ENCODE results near the gene NCBP2L.

The NCBP2L gene

GRCh38 chrX:107750263-107750662 lies 27.3 kb upstream of the NCBP2L start:
- TF ChIP-seq EZH2 (IDR thresholded peaks at IDR 0.05; ENCODE audit: borderline replicate concordance, low read length), result no peak
- TF ChIP-seq, protein P1, sequence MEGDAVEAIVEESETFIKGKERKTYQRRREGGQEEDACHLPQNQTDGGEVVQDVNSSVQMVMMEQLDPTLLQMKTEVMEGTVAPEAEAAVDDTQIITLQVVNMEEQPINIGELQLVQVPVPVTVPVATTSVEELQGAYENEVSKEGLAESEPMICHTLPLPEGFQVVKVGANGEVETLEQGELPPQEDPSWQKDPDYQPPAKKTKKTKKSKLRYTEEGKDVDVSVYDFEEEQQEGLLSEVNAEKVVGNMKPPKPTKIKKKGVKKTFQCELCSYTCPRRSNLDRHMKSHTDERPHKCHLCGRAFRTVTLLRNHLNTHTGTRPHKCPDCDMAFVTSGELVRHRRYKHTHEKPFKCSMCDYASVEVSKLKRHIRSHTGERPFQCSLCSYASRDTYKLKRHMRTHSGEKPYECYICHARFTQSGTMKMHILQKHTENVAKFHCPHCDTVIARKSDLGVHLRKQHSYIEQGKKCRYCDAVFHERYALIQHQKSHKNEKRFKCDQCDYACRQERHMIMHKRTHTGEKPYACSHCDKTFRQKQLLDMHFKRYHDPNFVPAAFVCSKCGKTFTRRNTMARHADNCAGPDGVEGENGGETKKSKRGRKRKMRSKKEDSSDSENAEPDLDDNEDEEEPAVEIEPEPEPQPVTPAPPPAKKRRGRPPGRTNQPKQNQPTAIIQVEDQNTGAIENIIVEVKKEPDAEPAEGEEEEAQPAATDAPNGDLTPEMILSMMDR (IDR thresholded peaks at IDR 0.05; ENCODE audit: low read length), result no peak
- no peaks in the 10 kb centered on the region for H3K9me3 ChIP-seq (ENCODE audit: low read length)
- no peak overlapping the region for H3K4me3 ChIP-seq (ENCODE audit: low read depth, low read length, poor library complexity, severe bottlenecking)
- H2AFZ ChIP-seq (ENCODE audit: low read length), result no peak overlapping the region
- H3K79me2 ChIP-seq (ENCODE audit: insufficient read depth, low read length), result no peaks in the 10 kb centered on the region
- H3K4me2 ChIP-seq (ENCODE audit: low read length), result no peak overlapping the region
- H3K36me3 ChIP-seq (ENCODE audit: insufficient read depth, low read length), result no peaks in the 10 kb centered on the region
- H3F3A ChIP-seq (ENCODE audit: insufficient read depth, low read length), result no peaks in the 10 kb centered on the region
- no peaks in the 10 kb centered on the region for H4K20me1 ChIP-seq (ENCODE audit: insufficient read depth, low read length)
- H3K9ac ChIP-seq (ENCODE audit: low read length), result no peak overlapping the region
- H3K9me2 ChIP-seq (ENCODE audit: low read depth, low read length), result no peaks in the 10 kb centered on the region
- no peak overlapping the region for H3K27ac ChIP-seq (ENCODE audit: low read depth, low read length, poor library complexity, severe bottlenecking)
- H3K27me3 ChIP-seq (ENCODE audit: insufficient read depth, low read length), result no peaks in the 10 kb centered on the region
- H3K4me1 ChIP-seq (ENCODE audit: insufficient read depth, low read length, severe bottlenecking), result no peaks in the 10 kb centered on the region

DNA sequence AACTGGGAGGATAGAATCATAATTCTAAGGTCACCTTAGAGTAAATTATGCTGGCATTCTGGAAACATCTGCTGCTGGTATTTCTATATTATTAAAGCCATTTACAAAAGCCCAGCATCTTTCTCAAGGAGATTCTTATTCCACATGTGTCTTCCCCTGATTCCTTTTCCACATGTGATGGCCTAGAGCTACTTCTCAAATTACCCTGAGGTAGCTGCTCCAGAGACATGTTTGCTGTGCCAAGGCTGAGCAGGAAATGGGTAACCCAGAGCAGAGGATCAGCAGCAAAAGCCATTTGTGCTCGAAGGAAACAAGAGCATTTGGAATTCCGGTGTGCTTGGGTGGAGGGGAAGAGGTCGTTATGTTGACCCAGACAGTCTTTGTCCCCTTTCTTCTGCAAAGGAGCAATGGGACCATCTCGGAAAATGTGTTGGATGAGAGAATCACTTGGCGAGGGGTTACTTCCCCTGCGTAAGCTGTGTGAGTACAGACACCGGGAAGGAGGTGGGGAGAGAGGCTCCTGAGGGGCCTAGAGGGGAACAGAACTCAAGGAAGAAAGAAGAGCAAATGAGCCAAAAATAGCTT lies 26.6 kb upstream of the NCBP2L start:
- no peaks in the 10 kb centered on the region for H3K9me2 ChIP-seq (ENCODE audit: low read depth, low read length)
- no peaks in the 10 kb centered on the region for H4K20me1 ChIP-seq (ENCODE audit: insufficient read depth, low read length)
- H2AFZ ChIP-seq (ENCODE audit: low read length), result no peak overlapping the region
- no peaks in the 10 kb centered on the region for H3K4me1 ChIP-seq (ENCODE audit: insufficient read depth, low read length, severe bottlenecking)
- no peaks in the 10 kb centered on the region for H3F3A ChIP-seq (ENCODE audit: insufficient read depth, low read length)
- no peak for TF ChIP-seq EZH2 (IDR thresholded peaks at IDR 0.05; ENCODE audit: borderline replicate concordance, low read length)
- TF ChIP-seq, protein P1 (IDR thresholded peaks at IDR 0.05; ENCODE audit: low read length), result no peak
- H3K9me3 ChIP-seq (ENCODE audit: low read length), result no peaks in the 10 kb centered on the region
- H3K27me3 ChIP-seq (ENCODE audit: insufficient read depth, low read length), result no peaks in the 10 kb centered on the region
- no peaks in the 10 kb centered on the region for H3K79me2 ChIP-seq (ENCODE audit: insufficient read depth, low read length)
- H3K4me2 ChIP-seq (ENCODE audit: low read length), result no peak overlapping the region
- no peaks in the 10 kb centered on the region for H3K36me3 ChIP-seq (ENCODE audit: insufficient read depth, low read length)
- H3K9ac ChIP-seq (ENCODE audit: low read length), result no peak overlapping the region
- no peak overlapping the region for H3K4me3 ChIP-seq (ENCODE audit: low read depth, low read length, poor library complexity, severe bottlenecking)
- no peak overlapping the region for H3K27ac ChIP-seq (ENCODE audit: low read depth, low read length, poor library complexity, severe bottlenecking)

DNA sequence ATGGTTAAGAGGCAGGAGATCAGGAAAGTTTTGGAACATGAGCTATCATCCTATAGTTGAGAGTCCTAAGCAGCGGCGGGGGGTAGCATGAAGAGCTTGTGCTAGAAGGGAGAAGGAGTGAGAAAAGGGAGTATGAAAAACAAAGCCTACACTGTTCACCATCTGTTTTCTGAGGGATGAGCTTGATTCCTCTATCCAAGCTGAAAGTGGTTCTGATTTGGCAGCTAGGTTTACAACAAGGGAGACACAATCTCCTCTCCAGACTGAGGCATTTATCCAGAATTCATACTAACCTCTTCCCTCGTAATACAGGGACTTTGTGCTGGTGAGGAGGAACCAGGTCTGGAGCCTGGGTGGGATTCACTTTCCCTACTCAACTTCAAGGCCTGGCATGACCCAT lies 25.5 kb upstream of the NCBP2L start:
- Histone ChIP-seq H3K4me2 (ENCODE audit: low read length) (no peak overlapping the region), H3K36me3 (ENCODE audit: insufficient read depth, low read length) (no peaks in the 10 kb centered on the region), H4K20me1 (ENCODE audit: insufficient read depth, low read length) (no peaks in the 10 kb centered on the region), H3K4me1 (ENCODE audit: insufficient read depth, low read length, severe bottlenecking) (no peaks in the 10 kb centered on the region), H3K9me3 (ENCODE audit: low read length) (no peaks in the 10 kb centered on the region), H3K4me3 (ENCODE audit: low read depth, low read length, poor library complexity, severe bottlenecking) (no peak overlapping the region), H3K9me2 (ENCODE audit: low read depth, low read length) (no peaks in the 10 kb centered on the region), H3K79me2 (ENCODE audit: insufficient read depth, low read length) (no peaks in the 10 kb centered on the region), H3F3A (ENCODE audit: insufficient read depth, low read length) (no peaks in the 10 kb centered on the region), H2AFZ (ENCODE audit: low read length) (no peak overlapping the region), H3K27me3 (ENCODE audit: insufficient read depth, low read length) (no peaks in the 10 kb centered on the region), H3K9ac (ENCODE audit: low read length) (no peak overlapping the region), H3K27ac (ENCODE audit: low read depth, low read length, poor library complexity, severe bottlenecking) (no peak overlapping the region)
- TF ChIP-seq, protein P1 (IDR thresholded peaks at IDR 0.05; ENCODE audit: low read length), result no peak
- TF ChIP-seq EZH2 (IDR thresholded peaks at IDR 0.05; ENCODE audit: borderline replicate concordance, low read length), result no peak

All from OCI-LY1 (cell line).